HepG2 (cell line): ENCODE measurements around the gene ACSF3. TPM values are rescaled to one million over a fixed set of nuclear protein-coding genes. Genes with fewer than 3 reads are reported as not detected.

Experiments
- MTF2 ChIP-seq: sonication (generic); formaldehyde crosslinking; IDR thresholded peaks from 2 replicates; pipeline ENCODE4 v1.5.0; 2020; ENCODE audit warnings: missing genetic modification reagents, borderline replicate concordance
- PCBP1 ChIP-seq: fragments of 200-400 bp; formaldehyde crosslinking; IDR thresholded peaks from 2 replicates; pipeline ENCODE4 v1.6.1; 2017; ENCODE audit warnings: mild to moderate bottlenecking, low read depth, low read length, borderline replicate concordance
- SP1 ChIP-seq, 2 experiments: fragments of 450-650 bp in 1 of 2; sonication (generic) in 1 of 2; formaldehyde crosslinking in 1 of 2; IDR thresholded peaks; 2 replicates each; pipeline versions ENCODE4 v1.4.0 to v1.6.1; 2016 to 2020; ENCODE audit warnings: missing genetic modification reagents in 1 of 2
- SRY ChIP-seq: sonication (generic); formaldehyde crosslinking; IDR thresholded peaks from 2 replicates; pipeline ENCODE4 v1.8.0; 2022; ENCODE audit warnings: mild to moderate bottlenecking, missing genetic modification reagents
- ZNF17 ChIP-seq: sonication (generic); formaldehyde crosslinking; IDR thresholded peaks from 2 replicates; pipeline ENCODE4 v1.5.0; 2020; ENCODE audit warnings: mild to moderate bottlenecking, missing genetic modification reagents
- ZNF772 ChIP-seq: sonication (generic); formaldehyde crosslinking; IDR thresholded peaks from 2 replicates; pipeline ENCODE4 v1.5.0; 2020; ENCODE audit warnings: mild to moderate bottlenecking, missing genetic modification reagents
- polyA plus RNA-seq, 8 experiments: library from polyadenylated mRNA; depleted of rRNA in 3 of 8; stranded (reverse) in 7 of 8; unstranded in 1 of 8; fragments of >200 nt; fragmentation: Illumina TruSeq in 4 of 8; extraction: Trizol in 4 of 8; gene quantifications; 2 replicates each; pipeline versions ENCODE4 v1.2.1 to v1.2.3, GENCODE V29; 2011 to 2016; ENCODE audit warnings: low read depth in 4 of 8, missing spikeins in 1 of 8, mixed read lengths in 1 of 8; ENCODE audit not compliant: insufficient read depth in 1 of 8
- total RNA-seq, 5 experiments: library from RNA; depleted of rRNA; stranded (reverse); fragments of >200 nt; fragmentation: Illumina TruSeq; extraction: Trizol; gene quantifications; 2 replicates each; pipeline ENCODE4 v1.2.3, GENCODE V29; 2016; ENCODE audit warnings: low read depth in 1 of 5
- TF ChIP-seq, protein P1 (sequence below): IDR thresholded peaks from 2 replicates; pipeline ENCODE4 v1.4.0; 2020; ENCODE audit warnings: mild to moderate bottlenecking, missing genetic modification reagents
- TF ChIP-seq, protein P2 (sequence below), 2 experiments: sonication (generic) in 1 of 2; formaldehyde crosslinking in 1 of 2; IDR thresholded peaks; 2 replicates each; pipeline versions ENCODE4 v1.5.1 to v1.6.1; 2011 to 2020; ENCODE audit warnings: borderline replicate concordance in 1 of 2, low read depth in 1 of 2, low read length in 1 of 2, mild to moderate bottlenecking in 1 of 2, missing genetic modification reagents in 1 of 2, moderate library complexity in 1 of 2
- TF ChIP-seq, protein P3 (sequence below): sonication (generic); formaldehyde crosslinking; conservative IDR thresholded peaks from 2 replicates; pipeline ENCODE4 v1.8.0; 2022; ENCODE audit warnings: mild to moderate bottlenecking, moderate library complexity, missing genetic modification reagents
- TF ChIP-seq, protein P4 (sequence below): sonication (generic); formaldehyde crosslinking; IDR thresholded peaks from 2 replicates; pipeline ENCODE4 v1.4.0; 2020; ENCODE audit warnings: missing genetic modification reagents, borderline replicate concordance
- TF ChIP-seq, protein P5 (sequence below): sonication (generic); formaldehyde crosslinking; IDR thresholded peaks from 2 replicates; pipeline ENCODE4 v1.8.0; 2022; ENCODE audit warnings: mild to moderate bottlenecking, missing genetic modification reagents; ENCODE audit not compliant: insufficient replicate concordance

ACSF3 gene
- total and polyA plus RNA-seq, 2 of the 13 experiments (the other 11 are each of a cell fraction or from before 2014, with no cell fraction given): 14.9 to 30.6 TPM

DNA sequence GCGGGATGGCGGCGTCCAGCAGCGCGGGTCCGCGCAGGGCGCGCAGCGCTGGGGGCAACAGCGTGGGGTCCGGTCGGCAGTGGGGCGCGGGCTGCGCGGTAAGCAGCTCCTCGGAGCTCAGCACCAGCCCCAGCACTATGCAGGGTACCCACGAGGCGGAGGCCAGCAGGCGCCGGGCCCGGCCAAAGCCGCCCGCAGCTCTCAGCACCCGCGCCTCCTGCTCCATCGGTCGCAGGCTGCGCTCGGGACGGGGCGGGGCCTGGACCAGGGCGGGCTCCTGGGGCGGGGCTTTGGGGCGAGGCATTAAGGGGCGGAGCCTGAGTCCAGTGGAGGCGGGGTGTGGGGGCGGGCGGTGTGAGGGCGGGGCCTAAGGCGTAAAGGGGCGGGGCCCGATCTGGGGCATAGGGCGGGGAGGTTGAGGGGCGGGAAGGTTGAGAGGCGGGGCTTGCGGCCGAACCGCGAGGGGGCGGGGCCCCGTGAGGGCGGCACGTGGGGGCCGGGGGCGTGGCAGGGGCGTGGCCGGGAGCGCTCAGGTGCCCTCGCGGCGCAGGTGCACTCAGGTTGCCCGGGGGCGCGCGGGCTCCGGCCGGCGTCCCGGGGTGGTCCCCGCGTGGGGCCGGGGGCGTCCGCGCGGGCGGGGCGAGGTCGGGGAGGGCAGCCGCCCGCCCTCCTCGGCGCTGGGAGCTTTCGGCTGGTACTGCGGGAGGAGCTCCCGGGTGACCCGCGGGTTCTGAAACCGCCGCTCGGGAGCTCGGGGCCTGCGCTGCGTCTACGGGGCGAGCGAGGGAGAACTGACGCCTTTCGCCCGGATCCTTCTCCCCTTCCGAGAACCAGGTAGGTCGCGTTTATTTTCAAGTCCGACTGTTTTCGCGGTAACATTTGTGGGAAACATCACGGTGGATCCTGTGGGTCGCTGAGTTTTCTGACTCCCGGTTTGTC, 108.1 kb downstream of the ACSF3 start (continued):
- TF ChIP-seq, protein P1, sequence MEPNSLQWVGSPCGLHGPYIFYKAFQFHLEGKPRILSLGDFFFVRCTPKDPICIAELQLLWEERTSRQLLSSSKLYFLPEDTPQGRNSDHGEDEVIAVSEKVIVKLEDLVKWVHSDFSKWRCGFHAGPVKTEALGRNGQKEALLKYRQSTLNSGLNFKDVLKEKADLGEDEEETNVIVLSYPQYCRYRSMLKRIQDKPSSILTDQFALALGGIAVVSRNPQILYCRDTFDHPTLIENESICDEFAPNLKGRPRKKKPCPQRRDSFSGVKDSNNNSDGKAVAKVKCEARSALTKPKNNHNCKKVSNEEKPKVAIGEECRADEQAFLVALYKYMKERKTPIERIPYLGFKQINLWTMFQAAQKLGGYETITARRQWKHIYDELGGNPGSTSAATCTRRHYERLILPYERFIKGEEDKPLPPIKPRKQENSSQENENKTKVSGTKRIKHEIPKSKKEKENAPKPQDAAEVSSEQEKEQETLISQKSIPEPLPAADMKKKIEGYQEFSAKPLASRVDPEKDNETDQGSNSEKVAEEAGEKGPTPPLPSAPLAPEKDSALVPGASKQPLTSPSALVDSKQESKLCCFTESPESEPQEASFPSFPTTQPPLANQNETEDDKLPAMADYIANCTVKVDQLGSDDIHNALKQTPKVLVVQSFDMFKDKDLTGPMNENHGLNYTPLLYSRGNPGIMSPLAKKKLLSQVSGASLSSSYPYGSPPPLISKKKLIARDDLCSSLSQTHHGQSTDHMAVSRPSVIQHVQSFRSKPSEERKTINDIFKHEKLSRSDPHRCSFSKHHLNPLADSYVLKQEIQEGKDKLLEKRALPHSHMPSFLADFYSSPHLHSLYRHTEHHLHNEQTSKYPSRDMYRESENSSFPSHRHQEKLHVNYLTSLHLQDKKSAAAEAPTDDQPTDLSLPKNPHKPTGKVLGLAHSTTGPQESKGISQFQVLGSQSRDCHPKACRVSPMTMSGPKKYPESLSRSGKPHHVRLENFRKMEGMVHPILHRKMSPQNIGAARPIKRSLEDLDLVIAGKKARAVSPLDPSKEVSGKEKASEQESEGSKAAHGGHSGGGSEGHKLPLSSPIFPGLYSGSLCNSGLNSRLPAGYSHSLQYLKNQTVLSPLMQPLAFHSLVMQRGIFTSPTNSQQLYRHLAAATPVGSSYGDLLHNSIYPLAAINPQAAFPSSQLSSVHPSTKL (CRISPR knock-in tag): no peak
- TF ChIP-seq, protein P2, sequence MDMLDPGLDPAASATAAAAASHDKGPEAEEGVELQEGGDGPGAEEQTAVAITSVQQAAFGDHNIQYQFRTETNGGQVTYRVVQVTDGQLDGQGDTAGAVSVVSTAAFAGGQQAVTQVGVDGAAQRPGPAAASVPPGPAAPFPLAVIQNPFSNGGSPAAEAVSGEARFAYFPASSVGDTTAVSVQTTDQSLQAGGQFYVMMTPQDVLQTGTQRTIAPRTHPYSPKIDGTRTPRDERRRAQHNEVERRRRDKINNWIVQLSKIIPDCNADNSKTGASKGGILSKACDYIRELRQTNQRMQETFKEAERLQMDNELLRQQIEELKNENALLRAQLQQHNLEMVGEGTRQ (IDR thresholded peaks at IDR 0.05; ENCODE audit: low read depth, low read length): peak; percentile 20; the same call in 1 of the 2 replicates
- TF ChIP-seq, protein P2 (CRISPR knock-in tag; IDR thresholded peaks at IDR 0.05; ENCODE audit: borderline replicate concordance): no peak
- TF ChIP-seq MTF2 (CRISPR knock-in tag): no peak
- TF ChIP-seq SRY (CRISPR knock-in tag): 0 out of 2 replicates have a peak, but pooled peaks have one; percentile 44
- no peak for TF ChIP-seq ZNF17 (CRISPR knock-in tag)
- TF ChIP-seq, protein P3, sequence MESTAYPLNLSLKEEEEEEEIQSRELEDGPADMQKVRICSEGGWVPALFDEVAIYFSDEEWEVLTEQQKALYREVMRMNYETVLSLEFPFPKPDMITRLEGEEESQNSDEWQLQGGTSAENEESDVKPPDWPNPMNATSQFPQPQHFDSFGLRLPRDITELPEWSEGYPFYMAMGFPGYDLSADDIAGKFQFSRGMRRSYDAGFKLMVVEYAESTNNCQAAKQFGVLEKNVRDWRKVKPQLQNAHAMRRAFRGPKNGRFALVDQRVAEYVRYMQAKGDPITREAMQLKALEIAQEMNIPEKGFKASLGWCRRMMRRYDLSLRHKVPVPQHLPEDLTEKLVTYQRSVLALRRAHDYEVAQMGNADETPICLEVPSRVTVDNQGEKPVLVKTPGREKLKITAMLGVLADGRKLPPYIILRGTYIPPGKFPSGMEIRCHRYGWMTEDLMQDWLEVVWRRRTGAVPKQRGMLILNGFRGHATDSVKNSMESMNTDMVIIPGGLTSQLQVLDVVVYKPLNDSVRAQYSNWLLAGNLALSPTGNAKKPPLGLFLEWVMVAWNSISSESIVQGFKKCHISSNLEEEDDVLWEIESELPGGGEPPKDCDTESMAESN: 0 out of 2 replicates have a peak, but pooled peaks have one; percentile 53
- no peak for TF ChIP-seq SP1 (IDR thresholded peaks at IDR 0.05)
- TF ChIP-seq SP1 (CRISPR knock-in tag; IDR thresholded peaks at IDR 0.05): peak; percentile 77
- TF ChIP-seq, protein P4, sequence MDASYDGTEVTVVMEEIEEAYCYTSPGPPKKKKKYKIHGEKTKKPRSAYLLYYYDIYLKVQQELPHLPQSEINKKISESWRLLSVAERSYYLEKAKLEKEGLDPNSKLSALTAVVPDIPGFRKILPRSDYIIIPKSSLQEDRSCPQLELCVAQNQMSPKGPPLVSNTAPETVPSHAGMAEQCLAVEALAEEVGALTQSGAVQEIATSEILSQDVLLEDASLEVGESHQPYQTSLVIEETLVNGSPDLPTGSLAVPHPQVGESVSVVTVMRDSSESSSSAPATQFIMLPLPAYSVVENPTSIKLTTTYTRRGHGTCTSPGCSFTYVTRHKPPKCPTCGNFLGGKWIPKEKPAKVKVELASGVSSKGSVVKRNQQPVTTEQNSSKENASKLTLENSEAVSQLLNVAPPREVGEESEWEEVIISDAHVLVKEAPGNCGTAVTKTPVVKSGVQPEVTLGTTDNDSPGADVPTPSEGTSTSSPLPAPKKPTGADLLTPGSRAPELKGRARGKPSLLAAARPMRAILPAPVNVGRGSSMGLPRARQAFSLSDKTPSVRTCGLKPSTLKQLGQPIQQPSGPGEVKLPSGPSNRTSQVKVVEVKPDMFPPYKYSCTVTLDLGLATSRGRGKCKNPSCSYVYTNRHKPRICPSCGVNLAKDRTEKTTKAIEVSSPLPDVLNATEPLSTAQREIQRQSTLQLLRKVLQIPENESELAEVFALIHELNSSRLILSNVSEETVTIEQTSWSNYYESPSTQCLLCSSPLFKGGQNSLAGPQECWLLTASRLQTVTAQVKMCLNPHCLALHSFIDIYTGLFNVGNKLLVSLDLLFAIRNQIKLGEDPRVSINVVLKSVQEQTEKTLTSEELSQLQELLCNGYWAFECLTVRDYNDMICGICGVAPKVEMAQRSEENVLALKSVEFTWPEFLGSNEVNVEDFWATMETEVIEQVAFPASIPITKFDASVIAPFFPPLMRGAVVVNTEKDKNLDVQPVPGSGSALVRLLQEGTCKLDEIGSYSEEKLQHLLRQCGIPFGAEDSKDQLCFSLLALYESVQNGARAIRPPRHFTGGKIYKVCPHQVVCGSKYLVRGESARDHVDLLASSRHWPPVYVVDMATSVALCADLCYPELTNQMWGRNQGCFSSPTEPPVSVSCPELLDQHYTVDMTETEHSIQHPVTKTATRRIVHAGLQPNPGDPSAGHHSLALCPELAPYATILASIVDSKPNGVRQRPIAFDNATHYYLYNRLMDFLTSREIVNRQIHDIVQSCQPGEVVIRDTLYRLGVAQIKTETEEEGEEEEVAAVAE (CRISPR knock-in tag): no peak
- no peak for TF ChIP-seq PCBP1
- TF ChIP-seq, protein P5, sequence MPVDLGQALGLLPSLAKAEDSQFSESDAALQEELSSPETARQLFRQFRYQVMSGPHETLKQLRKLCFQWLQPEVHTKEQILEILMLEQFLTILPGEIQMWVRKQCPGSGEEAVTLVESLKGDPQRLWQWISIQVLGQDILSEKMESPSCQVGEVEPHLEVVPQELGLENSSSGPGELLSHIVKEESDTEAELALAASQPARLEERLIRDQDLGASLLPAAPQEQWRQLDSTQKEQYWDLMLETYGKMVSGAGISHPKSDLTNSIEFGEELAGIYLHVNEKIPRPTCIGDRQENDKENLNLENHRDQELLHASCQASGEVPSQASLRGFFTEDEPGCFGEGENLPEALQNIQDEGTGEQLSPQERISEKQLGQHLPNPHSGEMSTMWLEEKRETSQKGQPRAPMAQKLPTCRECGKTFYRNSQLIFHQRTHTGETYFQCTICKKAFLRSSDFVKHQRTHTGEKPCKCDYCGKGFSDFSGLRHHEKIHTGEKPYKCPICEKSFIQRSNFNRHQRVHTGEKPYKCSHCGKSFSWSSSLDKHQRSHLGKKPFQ (CRISPR knock-in tag): no peak
- no peak; the same call in 1 of the 2 replicates for TF ChIP-seq ZNF772
